ENCODE data around the gene TMIE.

Gene TMIE

DNA sequence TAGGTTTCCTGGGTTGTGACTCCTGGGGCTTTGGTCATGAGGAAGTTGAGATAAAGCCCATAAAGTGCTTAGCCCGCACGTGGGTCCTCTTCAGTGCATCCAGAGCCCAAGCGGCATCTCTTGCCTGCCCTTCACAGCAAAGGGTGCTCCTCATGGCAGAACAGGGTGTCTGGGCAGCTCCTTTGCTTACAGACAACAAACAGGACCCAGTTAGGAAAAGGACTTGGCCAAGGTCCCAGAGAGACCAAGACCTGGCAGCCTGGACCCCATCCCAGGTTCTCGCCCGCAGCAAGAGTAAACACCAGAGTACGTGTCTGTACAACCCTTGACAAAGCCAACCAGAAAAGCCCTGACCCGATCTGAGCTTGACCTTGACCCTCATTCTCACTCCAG lies 34.7 kb upstream of the TMIE start:
- Histone ChIP-seq H3K4me1 (ENCODE audit: control insufficient read depth, low read length) (no peaks in the 10 kb centered on the region), H3K4me2 (ENCODE audit: low read length) (no peak overlapping the region), H3K79me2 (ENCODE audit: control insufficient read depth, low read length) (no peaks in the 10 kb centered on the region), H4K20me1 (ENCODE audit: control insufficient read depth, insufficient read depth, low read depth, low read length) (no peaks in the 10 kb centered on the region), H3K27me3 (ENCODE audit: control insufficient read depth, low read length) (no peaks in the 10 kb centered on the region), H3K27ac (ENCODE audit: low read depth, low read length) (no peak overlapping the region), H3K9me2 (replicated peaks; ENCODE audit: control insufficient read depth, low read length) (no peaks in the 10 kb centered on the region), H3F3A (ENCODE audit: control insufficient read depth, insufficient read depth) (no peaks in the 10 kb centered on the region), H3K4me3 (ENCODE audit: low read length) (no peak overlapping the region), H3K9me3 (ENCODE audit: control insufficient read depth, insufficient read depth, low read length) (no peaks in the 10 kb centered on the region), H3K36me3 (ENCODE audit: control insufficient read depth, low read length) (no peaks in the 10 kb centered on the region)
- TF ChIP-seq, protein P1, sequence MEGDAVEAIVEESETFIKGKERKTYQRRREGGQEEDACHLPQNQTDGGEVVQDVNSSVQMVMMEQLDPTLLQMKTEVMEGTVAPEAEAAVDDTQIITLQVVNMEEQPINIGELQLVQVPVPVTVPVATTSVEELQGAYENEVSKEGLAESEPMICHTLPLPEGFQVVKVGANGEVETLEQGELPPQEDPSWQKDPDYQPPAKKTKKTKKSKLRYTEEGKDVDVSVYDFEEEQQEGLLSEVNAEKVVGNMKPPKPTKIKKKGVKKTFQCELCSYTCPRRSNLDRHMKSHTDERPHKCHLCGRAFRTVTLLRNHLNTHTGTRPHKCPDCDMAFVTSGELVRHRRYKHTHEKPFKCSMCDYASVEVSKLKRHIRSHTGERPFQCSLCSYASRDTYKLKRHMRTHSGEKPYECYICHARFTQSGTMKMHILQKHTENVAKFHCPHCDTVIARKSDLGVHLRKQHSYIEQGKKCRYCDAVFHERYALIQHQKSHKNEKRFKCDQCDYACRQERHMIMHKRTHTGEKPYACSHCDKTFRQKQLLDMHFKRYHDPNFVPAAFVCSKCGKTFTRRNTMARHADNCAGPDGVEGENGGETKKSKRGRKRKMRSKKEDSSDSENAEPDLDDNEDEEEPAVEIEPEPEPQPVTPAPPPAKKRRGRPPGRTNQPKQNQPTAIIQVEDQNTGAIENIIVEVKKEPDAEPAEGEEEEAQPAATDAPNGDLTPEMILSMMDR (IDR thresholded peaks at IDR 0.05; ENCODE audit: low read depth, low read length, poor library complexity, severe bottlenecking): no peak
- no peak for TF ChIP-seq EZH2phosphoT487 (IDR thresholded peaks at IDR 0.05; ENCODE audit: borderline replicate concordance, low read length)

DNA sequence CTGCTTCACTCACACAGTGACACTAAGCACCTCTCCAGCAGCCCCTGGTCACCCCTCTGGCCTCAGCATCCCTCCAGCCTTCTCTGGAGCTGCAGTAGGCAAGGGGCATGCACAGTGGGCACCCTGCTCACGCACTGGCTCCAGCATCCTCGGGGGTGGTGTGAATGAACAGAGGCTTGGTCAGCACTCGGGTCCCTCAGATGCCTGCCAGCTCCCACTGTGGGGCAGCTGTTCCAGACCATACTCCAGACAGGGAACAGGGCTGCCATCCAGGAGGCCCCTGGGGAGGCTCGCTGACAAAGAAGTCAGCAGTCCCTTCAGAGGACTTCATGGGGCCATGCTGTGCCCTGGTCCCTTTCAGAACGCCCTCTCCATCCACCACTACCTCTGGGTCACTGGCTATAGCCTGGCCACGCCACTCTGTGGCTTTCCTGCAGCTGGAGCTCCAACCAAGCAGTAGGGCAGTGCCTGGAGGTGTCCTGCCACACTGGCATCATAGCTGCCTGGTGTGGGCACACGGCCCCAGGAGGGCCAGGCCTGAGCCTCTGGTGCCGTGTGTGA lies 34.1 kb upstream of the TMIE start:
- Histone ChIP-seq H3K27me3 (ENCODE audit: control insufficient read depth, low read length) (no peaks in the 10 kb centered on the region), H3K79me2 (ENCODE audit: control insufficient read depth, low read length) (no peaks in the 10 kb centered on the region), H3F3A (ENCODE audit: control insufficient read depth, insufficient read depth) (no peaks in the 10 kb centered on the region), H3K4me1 (ENCODE audit: control insufficient read depth, low read length) (no peaks in the 10 kb centered on the region), H3K4me2 (ENCODE audit: low read length) (no peak overlapping the region), H3K9me2 (replicated peaks; ENCODE audit: control insufficient read depth, low read length) (no peaks in the 10 kb centered on the region), H3K27ac (ENCODE audit: low read depth, low read length) (no peak overlapping the region), H3K9me3 (ENCODE audit: control insufficient read depth, insufficient read depth, low read length) (no peaks in the 10 kb centered on the region), H4K20me1 (ENCODE audit: control insufficient read depth, insufficient read depth, low read depth, low read length) (no peaks in the 10 kb centered on the region), H3K36me3 (ENCODE audit: control insufficient read depth, low read length) (no peaks in the 10 kb centered on the region), H3K4me3 (ENCODE audit: low read length) (no peak overlapping the region)
- no peak for TF ChIP-seq EZH2phosphoT487 (IDR thresholded peaks at IDR 0.05; ENCODE audit: borderline replicate concordance, low read length)
- TF ChIP-seq, protein P1 (IDR thresholded peaks at IDR 0.05; ENCODE audit: low read depth, low read length, poor library complexity, severe bottlenecking): no peak

DNA sequence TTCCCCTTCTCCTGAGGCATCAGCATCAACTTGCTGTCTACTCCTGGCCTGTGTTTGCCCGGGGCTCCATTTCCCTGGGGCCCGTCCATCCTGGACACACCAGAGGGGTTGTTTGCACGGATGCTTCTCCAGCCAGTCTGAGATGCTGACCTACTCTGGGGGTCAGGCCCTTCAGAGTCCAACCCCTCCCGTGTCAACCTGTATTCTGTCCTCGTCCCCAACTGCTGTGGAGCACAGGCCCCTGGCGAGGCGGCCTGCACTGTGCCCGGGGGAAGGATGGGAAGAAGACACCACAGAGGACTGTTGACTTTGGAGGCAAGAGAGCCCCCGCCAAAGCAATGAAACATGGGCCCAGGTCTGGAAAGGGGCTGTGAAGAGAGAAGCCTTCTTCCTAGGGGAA lies 33.5 kb upstream of the TMIE start:
- Histone ChIP-seq H4K20me1 (ENCODE audit: control insufficient read depth, insufficient read depth, low read depth, low read length) (no peaks in the 10 kb centered on the region), H3K4me1 (ENCODE audit: control insufficient read depth, low read length) (no peaks in the 10 kb centered on the region), H3K4me3 (ENCODE audit: low read length) (no peak overlapping the region), H3K27me3 (ENCODE audit: control insufficient read depth, low read length) (no peaks in the 10 kb centered on the region), H3K79me2 (ENCODE audit: control insufficient read depth, low read length) (no peaks in the 10 kb centered on the region), H3K27ac (ENCODE audit: low read depth, low read length) (no peak overlapping the region), H3K9me3 (ENCODE audit: control insufficient read depth, insufficient read depth, low read length) (no peaks in the 10 kb centered on the region), H3F3A (ENCODE audit: control insufficient read depth, insufficient read depth) (no peaks in the 10 kb centered on the region), H3K4me2 (ENCODE audit: low read length) (no peak overlapping the region), H3K36me3 (ENCODE audit: control insufficient read depth, low read length) (no peaks in the 10 kb centered on the region), H3K9me2 (replicated peaks; ENCODE audit: control insufficient read depth, low read length) (no peaks in the 10 kb centered on the region)
- TF ChIP-seq EZH2phosphoT487 (IDR thresholded peaks at IDR 0.05; ENCODE audit: borderline replicate concordance, low read length): no peak
- TF ChIP-seq, protein P1 (IDR thresholded peaks at IDR 0.05; ENCODE audit: low read depth, low read length, poor library complexity, severe bottlenecking): no peak
